Stomach (tissue), 9 donors: ENCODE results near the gene PNKP. TPM values are rescaled to one million over a fixed set of nuclear protein-coding genes. Genes with fewer than 3 reads are reported as not detected.

ENCODE experiments used
- DNase-seq, 2 donors: peaks; one replicate each; pipeline versions ENCODE4 v3.0.0 to v3.0.0-alpha.2; 2013 to 2019
- H3K27ac ChIP-seq, 5 donors: fragments of 200-600 bp in 4 of 5; sonication (generic) in 4 of 5; one replicate each; pipeline ENCODE4 v1.5.1; 2013 to 2019; ENCODE audit warnings: mild to moderate bottlenecking in 1 of 5, moderate library complexity in 1 of 5
- H3K27me3 ChIP-seq, 3 donors: fragments of 200-600 bp; sonication (generic); one replicate each; pipeline ENCODE4 v1.5.1; 2017 to 2019; ENCODE audit warnings: mixed run types in 1 of 3
- H3K36me3 ChIP-seq, 4 donors: fragments of 200-600 bp; sonication (generic); 1 replicate in 3 of 4; 2 replicates in 1 of 4; pipeline ENCODE4 v1.5.1; 2016 to 2019
- H3K4me1 ChIP-seq, 4 donors: fragments of 200-600 bp; sonication (generic); one replicate each; pipeline ENCODE4 v1.5.1; 2016 to 2019
- H3K4me3 ChIP-seq, 4 donors: fragments of 200-600 bp; sonication (generic) in 3 of 4; one replicate each; pipeline ENCODE4 v1.5.1; 2016 to 2019; ENCODE audit warnings: mild to moderate bottlenecking in 1 of 4
- H3K9me3 ChIP-seq, 4 donors: fragments of 200-600 bp; sonication (generic); one replicate each; pipeline ENCODE4 v1.5.1; 2016 to 2019
- EP300 ChIP-seq: sonication (generic); formaldehyde crosslinking; IDR thresholded peaks from one replicate; pipeline ENCODE4 v1.6.1; 2017; ENCODE audit warnings: antibody characterized with exemption
- POLR2A ChIP-seq, 4 donors: fragments of 450-650 bp; IDR thresholded peaks; one replicate each; pipeline ENCODE4 v1.6.1; 2016; ENCODE audit warnings: antibody characterized with exemption in 4 of 4, control low read depth in 2 of 4, mild to moderate bottlenecking in 1 of 4, moderate library complexity in 1 of 4
- POLR2AphosphoS5 ChIP-seq, 3 donors: sonication (generic); formaldehyde crosslinking; IDR thresholded peaks; one replicate each; pipeline ENCODE4 v1.6.1; 2016; ENCODE audit warnings: antibody characterized with exemption in 3 of 3
- WGBS, 5 donors: extraction: QIAGEN DNeasy Blood & Tissue Kit in 3 of 5; methylation state at CpG; one replicate each; pipeline versions ENCODE4 v1.1.5 to v1.1.7; 2013 to 2018; 5-methylcytosine and 5-hydroxymethylcytosine counted together
- intact Hi-C: fragments of 100-400 bp; cut with DNase I; formaldehyde crosslinking; loops from one replicate; pipeline ENCODE4 v1.15.1; 2023; ENCODE audit warnings: low total_unique reads
- polyA plus RNA-seq, 3 donors: library from polyadenylated mRNA; stranded (reverse); fragments of 200-250 nt; gene quantifications; one replicate each; pipeline ENCODE4 v1.2.3, GENCODE V29; 2013
- total RNA-seq, 5 donors: library from RNA; depleted of rRNA; stranded (reverse); fragments of >200 nt; gene quantifications; one replicate each; pipeline versions ENCODE4 v1.1.0 to v1.2.3, GENCODE V29; 2014 to 2016
- TF ChIP-seq, protein P1 (sequence below), 7 experiments: fragments of 450-650 bp in 4 of 7; fragments of 200-600 bp in 3 of 7; sonication (generic) in 3 of 7; IDR thresholded peaks; one replicate each; pipeline ENCODE4 v1.5.1; 2016 to 2019; ENCODE audit warnings: antibody characterized with exemption in 7 of 7, control low read depth in 2 of 7, mild to moderate bottlenecking in 1 of 7
- donor health status: healthy with polysubstance abuse.
- donor health status: Bipolar disorder and iron deficiency.
- donor health status: healthy.

Gene PNKP
- total and polyA plus RNA-seq, 8 donors: 30.3 to 208 (median 57.9) TPM

DNA sequence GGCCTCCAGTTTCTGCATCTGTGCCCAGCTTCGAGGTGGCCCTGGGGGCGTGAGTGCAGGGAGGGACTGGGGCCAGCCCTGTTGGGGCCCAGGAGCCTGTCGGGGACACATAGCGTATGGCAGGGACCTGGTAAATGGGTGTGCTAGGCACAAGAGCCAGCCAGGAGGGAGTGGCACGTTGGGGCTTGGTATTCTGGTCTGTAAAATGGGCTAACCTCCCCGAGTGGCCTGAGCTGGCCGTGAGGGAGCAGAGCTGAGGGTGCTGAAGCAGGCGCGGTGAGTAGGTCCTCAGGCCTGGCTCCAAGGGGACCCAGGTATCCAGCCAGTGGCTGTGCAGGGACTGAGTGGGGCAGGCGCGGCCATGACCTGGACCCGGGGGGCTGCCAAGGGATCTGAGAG lies 12.1 kb downstream of the PNKP start:
- no peak overlapping the region for H3K4me3 ChIP-seq
- H3K9me3 ChIP-seq: no peaks in the 10 kb centered on the region
- DNase-seq: no peak
- H3K36me3 ChIP-seq: peaks cover 53 to 64% (median 62%) of the 10 kb centered on the region in 4 donors
- TF ChIP-seq POLR2A (IDR thresholded peaks at IDR 0.05): no peak
- TF ChIP-seq, protein P1, sequence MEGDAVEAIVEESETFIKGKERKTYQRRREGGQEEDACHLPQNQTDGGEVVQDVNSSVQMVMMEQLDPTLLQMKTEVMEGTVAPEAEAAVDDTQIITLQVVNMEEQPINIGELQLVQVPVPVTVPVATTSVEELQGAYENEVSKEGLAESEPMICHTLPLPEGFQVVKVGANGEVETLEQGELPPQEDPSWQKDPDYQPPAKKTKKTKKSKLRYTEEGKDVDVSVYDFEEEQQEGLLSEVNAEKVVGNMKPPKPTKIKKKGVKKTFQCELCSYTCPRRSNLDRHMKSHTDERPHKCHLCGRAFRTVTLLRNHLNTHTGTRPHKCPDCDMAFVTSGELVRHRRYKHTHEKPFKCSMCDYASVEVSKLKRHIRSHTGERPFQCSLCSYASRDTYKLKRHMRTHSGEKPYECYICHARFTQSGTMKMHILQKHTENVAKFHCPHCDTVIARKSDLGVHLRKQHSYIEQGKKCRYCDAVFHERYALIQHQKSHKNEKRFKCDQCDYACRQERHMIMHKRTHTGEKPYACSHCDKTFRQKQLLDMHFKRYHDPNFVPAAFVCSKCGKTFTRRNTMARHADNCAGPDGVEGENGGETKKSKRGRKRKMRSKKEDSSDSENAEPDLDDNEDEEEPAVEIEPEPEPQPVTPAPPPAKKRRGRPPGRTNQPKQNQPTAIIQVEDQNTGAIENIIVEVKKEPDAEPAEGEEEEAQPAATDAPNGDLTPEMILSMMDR (IDR thresholded peaks at IDR 0.05): no peak
- TF ChIP-seq EP300: no peak
- TF ChIP-seq POLR2AphosphoS5 (IDR thresholded peaks at IDR 0.05): no peak
- H3K4me1 ChIP-seq: peaks cover 15 to 43% (median 36%) of the 10 kb centered on the region in 4 donors
- H3K27ac ChIP-seq: peak overlapping the region in 1 of 5 donors; percentile 1
- H3K27me3 ChIP-seq: no peaks in the 10 kb centered on the region
- WGBS, 5 donors: 84 to 93% (median 90%) methylated on average over 11 to 12 of the region's 12 CpGs
- intact Hi-C loops: no loop called here

DNA sequence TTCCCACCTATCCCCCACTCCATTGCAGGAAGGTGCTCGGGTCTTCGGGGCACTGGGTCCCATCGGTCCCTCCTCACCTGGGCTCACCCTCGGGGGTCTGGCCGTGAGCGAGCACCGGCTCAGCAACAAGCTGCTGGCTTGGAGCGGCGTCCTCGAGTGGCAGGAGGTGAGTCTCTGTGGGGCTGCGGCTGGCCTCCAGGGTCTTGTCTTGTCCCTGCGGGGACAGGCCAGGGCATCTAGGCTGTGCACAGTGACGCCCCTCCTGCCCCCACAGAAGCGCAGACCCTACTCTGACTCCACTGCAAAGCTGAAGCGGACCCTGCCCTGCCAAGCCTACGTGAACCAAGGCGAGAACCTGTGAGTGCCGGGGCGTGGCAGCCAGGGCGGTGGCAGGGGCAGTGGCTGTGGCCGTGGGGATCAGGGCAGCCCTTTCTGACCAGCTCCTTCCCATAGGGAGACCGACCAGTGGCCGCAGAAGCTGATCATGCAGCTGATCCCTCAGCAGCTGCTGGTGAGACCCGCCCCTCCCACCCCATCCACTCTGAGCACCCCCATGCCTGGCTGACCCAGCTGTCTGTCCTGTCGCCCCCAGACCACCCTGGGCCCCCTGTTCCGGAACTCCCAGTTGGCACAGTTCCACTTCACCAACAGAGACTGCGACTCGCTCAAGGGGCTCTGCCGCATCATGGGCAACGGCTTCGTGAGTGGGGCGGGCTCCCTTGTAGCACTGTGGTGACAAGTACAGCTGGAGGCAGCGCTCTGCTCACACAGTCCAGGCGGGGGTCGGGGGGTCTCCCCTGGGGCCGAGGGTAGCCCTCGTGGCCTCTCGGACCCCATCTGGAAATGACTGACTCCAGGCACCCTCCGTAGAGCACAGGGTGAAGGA lies 12.8 kb downstream of the PNKP start:
- peak in 1 of 2 donors; percentile 18 for DNase-seq
- no peak for TF ChIP-seq POLR2AphosphoS5 (IDR thresholded peaks at IDR 0.05)

DNA sequence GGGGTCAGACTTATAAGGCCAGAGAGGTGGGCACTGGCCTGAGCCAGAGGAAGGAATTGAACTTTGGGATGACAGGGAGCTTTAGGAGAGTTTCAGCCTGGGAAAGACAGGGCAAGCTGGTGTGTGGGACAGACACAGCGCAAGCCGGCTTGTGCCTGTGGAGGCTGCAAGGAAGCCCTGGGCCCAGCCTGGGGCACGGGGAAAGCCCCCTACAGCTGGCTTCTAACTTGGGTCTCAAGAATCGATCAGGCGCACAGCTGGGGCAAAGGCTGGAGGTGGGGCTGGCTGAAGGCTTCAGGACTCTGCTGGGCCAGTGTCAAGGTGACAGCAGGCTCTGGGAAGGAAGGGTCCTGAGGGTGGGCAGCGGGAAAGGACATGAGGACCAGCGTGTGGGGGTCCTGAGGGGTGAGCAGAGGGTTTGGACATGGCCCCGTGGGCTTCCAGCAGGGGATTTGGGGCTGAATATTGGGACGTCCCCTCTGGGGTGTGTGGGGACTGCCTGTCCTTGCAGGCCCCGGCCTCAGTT lies 13.5 kb downstream of the PNKP start:
- no peaks in the 10 kb centered on the region for H3K27me3 ChIP-seq
- intact Hi-C loops: no loop called here
- 83 to 93% (median 86%) methylated on average over 7 to 10 of the region's 10 CpGs for WGBS, 5 donors
- peaks cover 15 to 48% (median 44%) of the 10 kb centered on the region in 4 donors for H3K4me1 ChIP-seq
- DNase-seq: no peak
- peak overlapping the region in 2 of 5 donors; percentile 38 for H3K27ac ChIP-seq
- H3K36me3 ChIP-seq: peaks cover 43 to 50% (median 48%) of the 10 kb centered on the region in 4 donors
- TF ChIP-seq POLR2AphosphoS5 (IDR thresholded peaks at IDR 0.05) (no peak), EP300 (no peak), POLR2A (IDR thresholded peaks at IDR 0.05) (no peak)
- TF ChIP-seq, protein P1 (IDR thresholded peaks at IDR 0.05): no peak
- H3K4me3 ChIP-seq: no peak overlapping the region
- H3K9me3 ChIP-seq: no peaks in the 10 kb centered on the region

More for the DNA sequence above, 12.8 kb downstream of the PNKP start:
- intact Hi-C loops: no loop called here
- H3K27ac ChIP-seq: peak overlapping the region in 2 of 5 donors; percentile 1 to 38
- H3K4me3 ChIP-seq: peak overlapping the region in 1 of 4 donors; percentile 6
- 79 to 91% (median 83%) methylated on average over 17 to 39 of the region's 39 CpGs for WGBS, 5 donors
- peaks cover 15 to 46% (median 42%) of the 10 kb centered on the region in 4 donors for H3K4me1 ChIP-seq
- peaks cover 48 to 57% (median 55%) of the 10 kb centered on the region in 4 donors for H3K36me3 ChIP-seq
- no peaks in the 10 kb centered on the region for H3K9me3 ChIP-seq
- no peaks in the 10 kb centered on the region for H3K27me3 ChIP-seq

DNA sequence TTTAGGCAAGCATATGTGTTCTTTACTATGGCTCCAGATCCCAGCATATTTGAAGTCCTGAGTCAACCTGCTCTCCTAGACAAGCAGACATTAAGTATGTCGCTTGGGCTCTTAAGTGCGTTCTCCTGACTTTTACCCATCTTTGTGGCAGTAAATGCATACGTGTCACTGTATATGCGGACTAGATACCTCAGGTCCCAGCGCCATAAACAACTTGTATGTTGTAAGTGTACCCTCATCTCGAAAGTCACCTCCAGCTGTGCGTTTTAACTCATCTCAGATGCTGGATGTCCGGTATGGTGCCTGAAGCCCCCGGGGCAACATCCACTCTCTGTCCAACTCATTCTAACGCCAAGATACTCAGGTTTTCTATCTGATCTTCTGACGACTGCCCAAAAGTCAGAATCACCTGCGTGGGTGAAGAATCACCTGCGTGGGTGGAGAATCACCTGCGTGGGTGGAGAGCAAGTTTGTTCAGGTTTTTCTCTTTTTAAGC lies 14.7 kb downstream of the PNKP start:
- Histone ChIP-seq H3K36me3 (peaks cover 30 to 38% (median 36%) of the 10 kb centered on the region in 4 donors), H3K27me3 (no peaks in the 10 kb centered on the region), H3K4me3 (peak overlapping the region; percentile 97 to 99 (median 97)), H3K4me1 (peaks cover 15 to 57% (median 44%) of the 10 kb centered on the region in 4 donors), H3K9me3 (no peaks in the 10 kb centered on the region), H3K27ac (peak overlapping the region in 1 of 5 donors; percentile 100)
- intact Hi-C loops: no loop called here
- TF ChIP-seq POLR2A (IDR thresholded peaks at IDR 0.05) (no peak), EP300 (no peak), POLR2AphosphoS5 (IDR thresholded peaks at IDR 0.05) (no peak)
- TF ChIP-seq, protein P1 (IDR thresholded peaks at IDR 0.05): no peak
- WGBS, 5 donors: 45 to 69% (median 58%) methylated on average over 14 of the region's 14 CpGs
- no peak for DNase-seq
